PC-9 (cell line): Measurements from ENCODE around the gene SH3RF2.

Experiments used
- EZH2 ChIP-seq: fragments of 200-600 bp; sonication (generic); IDR thresholded peaks from 2 replicates; pipeline ENCODE4 v1.8.0; 2017; ENCODE audit warnings: antibody characterized with exemption, low read depth
- TF ChIP-seq, protein P1 (sequence below): fragments of 200-600 bp; sonication (generic); conservative IDR thresholded peaks from 2 replicates; pipeline ENCODE4 v1.6.1; 2017; ENCODE audit warnings: mixed run types, antibody characterized with exemption, mild to moderate bottlenecking, moderate library complexity

DNA sequence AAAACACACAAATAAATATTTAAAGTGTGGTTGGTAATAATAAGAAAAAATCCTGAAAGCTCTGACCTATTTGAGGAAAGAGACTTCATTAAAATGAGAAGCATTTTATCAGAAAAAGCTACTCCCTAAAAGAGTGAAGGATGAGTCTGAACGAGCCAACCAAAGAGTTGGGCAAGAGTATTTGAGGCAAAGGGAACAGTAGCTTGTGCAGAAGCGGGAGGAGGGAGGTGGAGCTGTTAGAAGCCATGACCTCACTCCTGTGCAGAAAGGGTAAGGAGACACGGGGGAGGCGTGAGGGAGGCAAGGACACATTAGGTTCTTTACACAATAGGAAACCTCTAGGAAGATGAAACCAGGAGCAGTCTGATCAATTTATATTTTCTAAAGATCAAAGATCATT, 29.4 kb downstream of the SH3RF2 start:
- TF ChIP-seq, protein P1, sequence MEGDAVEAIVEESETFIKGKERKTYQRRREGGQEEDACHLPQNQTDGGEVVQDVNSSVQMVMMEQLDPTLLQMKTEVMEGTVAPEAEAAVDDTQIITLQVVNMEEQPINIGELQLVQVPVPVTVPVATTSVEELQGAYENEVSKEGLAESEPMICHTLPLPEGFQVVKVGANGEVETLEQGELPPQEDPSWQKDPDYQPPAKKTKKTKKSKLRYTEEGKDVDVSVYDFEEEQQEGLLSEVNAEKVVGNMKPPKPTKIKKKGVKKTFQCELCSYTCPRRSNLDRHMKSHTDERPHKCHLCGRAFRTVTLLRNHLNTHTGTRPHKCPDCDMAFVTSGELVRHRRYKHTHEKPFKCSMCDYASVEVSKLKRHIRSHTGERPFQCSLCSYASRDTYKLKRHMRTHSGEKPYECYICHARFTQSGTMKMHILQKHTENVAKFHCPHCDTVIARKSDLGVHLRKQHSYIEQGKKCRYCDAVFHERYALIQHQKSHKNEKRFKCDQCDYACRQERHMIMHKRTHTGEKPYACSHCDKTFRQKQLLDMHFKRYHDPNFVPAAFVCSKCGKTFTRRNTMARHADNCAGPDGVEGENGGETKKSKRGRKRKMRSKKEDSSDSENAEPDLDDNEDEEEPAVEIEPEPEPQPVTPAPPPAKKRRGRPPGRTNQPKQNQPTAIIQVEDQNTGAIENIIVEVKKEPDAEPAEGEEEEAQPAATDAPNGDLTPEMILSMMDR, result no peak
- TF ChIP-seq EZH2, result no peak
